ENCODE results near the gene HECW1. TPM values are rescaled to one million over a fixed set of nuclear protein-coding genes. Genes with fewer than 3 reads are reported as not detected.

Gene HECW1
- total and polyA plus RNA-seq, 4 donors: 0.05 TPM; not detected in 3

GRCh38 chr7:43550427-43550826, 438.0 kb downstream of the HECW1 start:
- 97% methylated on average over 16 of the region's 16 CpGs for WGBS
- no peak overlapping the region for H3K9ac ChIP-seq (ENCODE audit: low read depth in 1 of 2, low read length in 2 of 2)
- no peaks in the 10 kb centered on the region for H3K36me3 ChIP-seq (ENCODE audit: control insufficient read depth in 4 of 4, insufficient read depth in 3 of 4, low read depth in 1 of 4, low read length in 3 of 4)
- no peaks in the 10 kb centered on the region for H3K4me1 ChIP-seq (ENCODE audit: control insufficient read depth in 4 of 4, insufficient read depth in 4 of 4, low read length in 3 of 4)
- TF ChIP-seq CTCF (IDR thresholded peaks at IDR 0.05; ENCODE audit: low read depth, low read length, missing input control) (no peak), TAF1 (conservative IDR thresholded peaks at IDR 0.05) (no peak), MAX (IDR thresholded peaks at IDR 0.05) (no peak), YY1 (IDR thresholded peaks at IDR 0.05) (no peak), ATF3 (IDR thresholded peaks at IDR 0.05) (no peak), SP1 (IDR thresholded peaks at IDR 0.05) (no peak), NR2F2 (IDR thresholded peaks at IDR 0.05) (no peak), GABPA (IDR thresholded peaks at IDR 0.05 in 1 of 2, conservative IDR thresholded peaks at IDR 0.05 in 1 of 2) (no peak), HNF4G (IDR thresholded peaks at IDR 0.05) (no peak), EGR1 (IDR thresholded peaks at IDR 0.05; ENCODE audit: low read depth in 2 of 2) (no peak), ZBTB33 (IDR thresholded peaks at IDR 0.05) (no peak), JUND (IDR thresholded peaks at IDR 0.05) (no peak)
- H3K9me3 ChIP-seq (ENCODE audit: control insufficient read depth in 4 of 4, low read length in 3 of 4): no peaks in the 10 kb centered on the region
- no peak for DNase-seq (ENCODE audit: low spot score)
- no peak overlapping the region for H3K4me3 ChIP-seq (ENCODE audit: low read depth in 1 of 3, low read length in 3 of 3)
- no peak overlapping the region for H3K27ac ChIP-seq (ENCODE audit: low read depth in 1 of 2, low read length in 2 of 2)
- H3K27me3 ChIP-seq (ENCODE audit: control insufficient read depth in 4 of 4, insufficient read depth in 4 of 4, low read length in 3 of 4): no peaks in the 10 kb centered on the region

GRCh38 chr7:43552122-43552521, 439.7 kb downstream of the HECW1 start:
- Histone ChIP-seq H3K4me3 (ENCODE audit: low read depth in 1 of 3, low read length in 3 of 3) (no peak overlapping the region), H3K9ac (ENCODE audit: low read depth in 1 of 2, low read length in 2 of 2) (no peak overlapping the region), H3K4me1 (ENCODE audit: control insufficient read depth in 4 of 4, insufficient read depth in 4 of 4, low read length in 3 of 4) (no peaks in the 10 kb centered on the region), H3K9me3 (ENCODE audit: control insufficient read depth in 4 of 4, low read length in 3 of 4) (no peaks in the 10 kb centered on the region), H3K27me3 (ENCODE audit: control insufficient read depth in 4 of 4, insufficient read depth in 4 of 4, low read length in 3 of 4) (no peaks in the 10 kb centered on the region), H3K27ac (ENCODE audit: low read depth in 1 of 2, low read length in 2 of 2) (no peak overlapping the region), H3K36me3 (ENCODE audit: control insufficient read depth in 4 of 4, insufficient read depth in 3 of 4, low read depth in 1 of 4, low read length in 3 of 4) (no peaks in the 10 kb centered on the region)
- WGBS: 89% methylated on average over 8 of the region's 8 CpGs
- DNase-seq (ENCODE audit: low spot score): no peak
- TF ChIP-seq ZBTB33 (IDR thresholded peaks at IDR 0.05) (no peak), TAF1 (conservative IDR thresholded peaks at IDR 0.05) (no peak), EGR1 (IDR thresholded peaks at IDR 0.05; ENCODE audit: low read depth in 2 of 2) (no peak), MAX (IDR thresholded peaks at IDR 0.05) (no peak), HNF4G (IDR thresholded peaks at IDR 0.05) (no peak), REST (IDR thresholded peaks at IDR 0.05) (no peak), NR2F2 (IDR thresholded peaks at IDR 0.05) (no peak), CTCF (IDR thresholded peaks at IDR 0.05; ENCODE audit: low read depth, low read length, missing input control) (no peak), ATF3 (IDR thresholded peaks at IDR 0.05) (no peak), RAD21 (IDR thresholded peaks at IDR 0.05) (no peak), RXRA (IDR thresholded peaks at IDR 0.05) (no peak)
